HCT116 (cell line): Measurements from ENCODE around the gene OR5AL1. TPM values are rescaled to one million over a fixed set of nuclear protein-coding genes. Genes with fewer than 3 reads are reported as not detected.

Experiments
- ATAC-seq: fragments of 200-7000 bp; cut with Tn5 transposase; 2 replicates; pipeline ENCODE4 v1.9.1; 2020; ENCODE audit warnings: mild to moderate bottlenecking, moderate library complexity
- BruUV-seq: library from RNA; stranded (reverse); fragments of 400-500 nt; replicated peaks from 2 replicates; lab custom pipeline; 2021; lab: Mats Ljungman, UMichigan
- CTCF ChIA-PET: fragments of 300-600 bp; sonication (Branson Sonifier 250); formaldehyde crosslinking; loops from one replicate; lab custom pipeline; 2021; ENCODE audit warnings: antibody characterized with exemption; lab: Charles Lee
- POLR2A ChIA-PET: fragments of 300-600, 350-600 bp; sonication (Branson Sonifier 250); formaldehyde crosslinking; loops from one replicate; lab custom pipeline; 2021; ENCODE audit warnings: antibody characterized with exemption; lab: Charles Lee
- RAD21 ChIA-PET, 2 experiments: fragments of 300-600 bp; sonication (Branson Sonifier 250); formaldehyde crosslinking; loops; one replicate each; lab custom pipeline; 2023; ENCODE audit warnings: low total read pairs in 2 of 2; ENCODE audit not compliant: uncharacterized antibody in 2 of 2, unreplicated experiment in 2 of 2, low non-redundant PET in 1 of 2; lab: Charles Lee
- DNase-seq: peaks from one replicate; pipeline ENCODE4 v3.0.0-alpha.2; 2010; ENCODE audit warnings: low read depth, low spot score
- H2AFZ ChIP-seq: fragments of 200-600 bp; shearing (Covaris generic), sonication (generic); 2 replicates; pipeline ENCODE4 v1.6.1; 2017; ENCODE audit warnings: low read depth, mixed run types, mixed read lengths, antibody characterized with exemption, low read length; ENCODE audit not compliant: poor library complexity, severe bottlenecking
- H3K27ac ChIP-seq: 2 replicates; pipeline ENCODE4 v1.5.1; 2012; ENCODE audit warnings: low read depth, low read length
- H3K27me3 ChIP-seq: fragments of 200-600 bp; sonication (generic); 2 replicates; pipeline ENCODE4 v1.6.1; 2016; ENCODE audit warnings: mixed run types, low read length, mixed read lengths; ENCODE audit not compliant: insufficient read depth
- H3K36me3 ChIP-seq, 2 experiments: fragments of 200-500 bp in 1 of 2; fragments of 200-600 bp in 1 of 2; sonication (Bioruptor generic) in 1 of 2; sonication (generic) in 1 of 2; 2 replicates each; pipeline versions ENCODE4 v1.5.1 to v1.6.1; 2014 to 2016; ENCODE audit warnings: low read length in 2 of 2, inconsistent platforms in 1 of 2, mixed read lengths in 1 of 2, mixed run types in 1 of 2; ENCODE audit not compliant: insufficient read depth in 2 of 2, control insufficient read depth in 1 of 2
- H3K4me1 ChIP-seq, 2 experiments: fragments of 200-600 bp in 1 of 2; sonication (generic) in 1 of 2; 2 replicates each; pipeline versions ENCODE4 v1.5.1 to v1.6.1; 2012 to 2017; ENCODE audit warnings: low read length in 2 of 2, inconsistent platforms in 1 of 2, mild to moderate bottlenecking in 1 of 2, mixed read lengths in 1 of 2, mixed run types in 1 of 2, moderate library complexity in 1 of 2; ENCODE audit not compliant: insufficient read depth in 2 of 2, control insufficient read depth in 1 of 2
- H3K4me2 ChIP-seq: fragments of 200-600 bp; sonication (generic); 2 replicates; pipeline ENCODE4 v1.6.1; 2017; ENCODE audit warnings: mixed run types, low read length, mixed read lengths
- H3K4me3 ChIP-seq, 2 experiments: fragments of 200-600 bp in 1 of 2; sonication (generic) in 1 of 2; replicated peaks in 1 of 2; 2 replicates each; pipeline ENCODE4 v1.5.1; 2011 to 2016; ENCODE audit warnings: low read length in 2 of 2, control low read depth in 1 of 2, low read depth in 1 of 2, mild to moderate bottlenecking in 1 of 2, mixed read lengths in 1 of 2, mixed run types in 1 of 2
- H3K79me2 ChIP-seq: fragments of 200-600 bp; sonication (generic); 2 replicates; pipeline ENCODE4 v1.6.1; 2017; ENCODE audit warnings: mild to moderate bottlenecking, mixed run types, low read length, moderate library complexity, mixed read lengths; ENCODE audit not compliant: insufficient read depth
- H3K9ac ChIP-seq: fragments of 200-600 bp; sonication (generic); 2 replicates; pipeline ENCODE4 v1.6.1; 2016; ENCODE audit warnings: low read length, mixed read lengths
- H3K9me2 ChIP-seq: fragments of 200-600 bp; sonication (generic), shearing (Covaris generic); 2 replicates; pipeline ENCODE4 v1.6.1; 2017; ENCODE audit warnings: mixed run types, mild to moderate bottlenecking, moderate library complexity; ENCODE audit not compliant: insufficient read depth
- H3K9me3 ChIP-seq, 2 experiments: fragments of 200-500 bp in 1 of 2; fragments of 200-600 bp in 1 of 2; sonication (Bioruptor generic) in 1 of 2; sonication (generic) in 1 of 2; 2 replicates each; pipeline ENCODE4 v1.6.1; 2014 to 2017; ENCODE audit warnings: low read length in 2 of 2, mixed read lengths in 2 of 2, inconsistent platforms in 1 of 2, low read depth in 1 of 2, mild to moderate bottlenecking in 1 of 2, mixed run types in 1 of 2, moderate library complexity in 1 of 2; ENCODE audit not compliant: control insufficient read depth in 1 of 2, insufficient read depth in 1 of 2
- H4K20me1 ChIP-seq: fragments of 200-600 bp; sonication (generic), shearing (Covaris generic); 2 replicates; pipeline ENCODE4 v1.6.1; 2017; ENCODE audit warnings: mixed run types, mild to moderate bottlenecking, moderate library complexity; ENCODE audit not compliant: insufficient read depth
- CEBPB ChIP-seq: IDR thresholded peaks from 2 replicates; pipeline ENCODE4 v1.6.1; 2012; ENCODE audit warnings: low read depth
- EZH2 ChIP-seq: fragments of 200-600 bp; sonication (generic); IDR thresholded peaks from 2 replicates; pipeline ENCODE4 v1.6.1; 2017; ENCODE audit warnings: antibody characterized with exemption, mixed run types
- JUND ChIP-seq: IDR thresholded peaks from 2 replicates; pipeline ENCODE4 v1.6.1; 2012
- SIN3A ChIP-seq: IDR thresholded peaks from 2 replicates; pipeline ENCODE4 v1.6.1; 2012; ENCODE audit warnings: low read depth
- intact Hi-C: fragments of 100-400 bp; cut with micrococcal nuclease; formaldehyde crosslinking; loops from 2 replicates; pipeline ENCODE4 v1.10.0; 2022
- total RNA-seq: library from RNA; stranded (reverse); gene quantifications from one replicate; pipeline ENCODE4 v1.2.1, GENCODE V29; 2021; ENCODE audit not compliant: unreplicated experiment
- TF ChIP-seq, protein P1 (sequence below), 3 experiments: fragments of 200-600 bp in 1 of 3; sonication (generic) in 1 of 3; IDR thresholded peaks in 2 of 3; conservative IDR thresholded peaks in 1 of 3; 2 replicates each; pipeline ENCODE4 v1.5.1; 2012 to 2017; ENCODE audit warnings: low read depth in 2 of 3, low read length in 2 of 3, antibody characterized with exemption in 1 of 3, borderline replicate concordance in 1 of 3, control low read depth in 1 of 3, mild to moderate bottlenecking in 1 of 3, mixed read lengths in 1 of 3, mixed run types in 1 of 3, moderate library complexity in 1 of 3; ENCODE audit not compliant: insufficient read depth in 1 of 3
- TF ChIP-seq, protein P2 (sequence below): IDR thresholded peaks from 2 replicates; pipeline ENCODE4 v1.6.1; 2012; ENCODE audit warnings: low read depth
- TF ChIP-seq, protein P3 (sequence below): IDR thresholded peaks from 2 replicates; pipeline ENCODE4 v1.6.1; 2012
- TF ChIP-seq, protein P4 (sequence below): IDR thresholded peaks from 2 replicates; pipeline ENCODE4 v1.6.1; 2012

OR5AL1 gene
- total RNA-seq, 1 experiment from 2014 or later: not detected

DNA sequence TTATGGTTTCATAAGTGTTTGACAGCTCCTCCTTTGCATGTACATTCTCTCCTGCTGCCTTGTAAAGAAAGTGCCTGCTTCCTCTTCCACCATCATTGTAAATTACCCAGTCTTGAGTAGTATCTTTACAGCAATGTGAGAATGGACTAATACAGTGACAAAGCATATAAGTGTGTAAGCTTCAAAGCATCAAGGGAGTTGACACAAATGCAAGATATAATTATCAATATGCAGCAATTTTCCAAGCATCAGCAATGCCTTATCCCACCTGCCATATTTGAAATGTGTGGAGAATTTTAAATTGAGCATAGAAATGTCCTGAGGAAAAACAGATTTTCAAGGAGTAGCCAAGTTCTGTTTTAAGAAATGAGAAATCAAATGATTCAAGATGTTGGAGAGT lies 1.7 kb upstream of the OR5AL1 start:
- Histone ChIP-seq H2AFZ (no peak overlapping the region), H3K36me3 (no peaks in the 10 kb centered on the region), H3K27me3 (no peaks in the 10 kb centered on the region), H3K9me3 (peaks cover 13 to 22% of the 10 kb centered on the region in 2 experiments; a peak in 3 of 4 replicates), H4K20me1 (no peaks in the 10 kb centered on the region), H3K27ac (no peak overlapping the region), H3K9ac (no peak overlapping the region), H3K79me2 (no peaks in the 10 kb centered on the region), H3K9me2 (no peaks in the 10 kb centered on the region), H3K4me1 (no peaks in the 10 kb centered on the region)
- intact Hi-C loops: no loop called here
- no TSS peak for BruUV-seq
- POLR2A ChIA-PET: no interaction called here
- no peak for TF ChIP-seq CEBPB
- TF ChIP-seq, protein P1, sequence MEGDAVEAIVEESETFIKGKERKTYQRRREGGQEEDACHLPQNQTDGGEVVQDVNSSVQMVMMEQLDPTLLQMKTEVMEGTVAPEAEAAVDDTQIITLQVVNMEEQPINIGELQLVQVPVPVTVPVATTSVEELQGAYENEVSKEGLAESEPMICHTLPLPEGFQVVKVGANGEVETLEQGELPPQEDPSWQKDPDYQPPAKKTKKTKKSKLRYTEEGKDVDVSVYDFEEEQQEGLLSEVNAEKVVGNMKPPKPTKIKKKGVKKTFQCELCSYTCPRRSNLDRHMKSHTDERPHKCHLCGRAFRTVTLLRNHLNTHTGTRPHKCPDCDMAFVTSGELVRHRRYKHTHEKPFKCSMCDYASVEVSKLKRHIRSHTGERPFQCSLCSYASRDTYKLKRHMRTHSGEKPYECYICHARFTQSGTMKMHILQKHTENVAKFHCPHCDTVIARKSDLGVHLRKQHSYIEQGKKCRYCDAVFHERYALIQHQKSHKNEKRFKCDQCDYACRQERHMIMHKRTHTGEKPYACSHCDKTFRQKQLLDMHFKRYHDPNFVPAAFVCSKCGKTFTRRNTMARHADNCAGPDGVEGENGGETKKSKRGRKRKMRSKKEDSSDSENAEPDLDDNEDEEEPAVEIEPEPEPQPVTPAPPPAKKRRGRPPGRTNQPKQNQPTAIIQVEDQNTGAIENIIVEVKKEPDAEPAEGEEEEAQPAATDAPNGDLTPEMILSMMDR (IDR thresholded peaks at IDR 0.05 in 2 of 3, conservative IDR thresholded peaks at IDR 0.05 in 1 of 3; ENCODE audit: borderline replicate concordance in 1 of 3, insufficient read depth in 1 of 3, low read depth in 2 of 3, low read length in 2 of 3): no peak
- TF ChIP-seq SIN3A: no peak
- TF ChIP-seq, protein P2, sequence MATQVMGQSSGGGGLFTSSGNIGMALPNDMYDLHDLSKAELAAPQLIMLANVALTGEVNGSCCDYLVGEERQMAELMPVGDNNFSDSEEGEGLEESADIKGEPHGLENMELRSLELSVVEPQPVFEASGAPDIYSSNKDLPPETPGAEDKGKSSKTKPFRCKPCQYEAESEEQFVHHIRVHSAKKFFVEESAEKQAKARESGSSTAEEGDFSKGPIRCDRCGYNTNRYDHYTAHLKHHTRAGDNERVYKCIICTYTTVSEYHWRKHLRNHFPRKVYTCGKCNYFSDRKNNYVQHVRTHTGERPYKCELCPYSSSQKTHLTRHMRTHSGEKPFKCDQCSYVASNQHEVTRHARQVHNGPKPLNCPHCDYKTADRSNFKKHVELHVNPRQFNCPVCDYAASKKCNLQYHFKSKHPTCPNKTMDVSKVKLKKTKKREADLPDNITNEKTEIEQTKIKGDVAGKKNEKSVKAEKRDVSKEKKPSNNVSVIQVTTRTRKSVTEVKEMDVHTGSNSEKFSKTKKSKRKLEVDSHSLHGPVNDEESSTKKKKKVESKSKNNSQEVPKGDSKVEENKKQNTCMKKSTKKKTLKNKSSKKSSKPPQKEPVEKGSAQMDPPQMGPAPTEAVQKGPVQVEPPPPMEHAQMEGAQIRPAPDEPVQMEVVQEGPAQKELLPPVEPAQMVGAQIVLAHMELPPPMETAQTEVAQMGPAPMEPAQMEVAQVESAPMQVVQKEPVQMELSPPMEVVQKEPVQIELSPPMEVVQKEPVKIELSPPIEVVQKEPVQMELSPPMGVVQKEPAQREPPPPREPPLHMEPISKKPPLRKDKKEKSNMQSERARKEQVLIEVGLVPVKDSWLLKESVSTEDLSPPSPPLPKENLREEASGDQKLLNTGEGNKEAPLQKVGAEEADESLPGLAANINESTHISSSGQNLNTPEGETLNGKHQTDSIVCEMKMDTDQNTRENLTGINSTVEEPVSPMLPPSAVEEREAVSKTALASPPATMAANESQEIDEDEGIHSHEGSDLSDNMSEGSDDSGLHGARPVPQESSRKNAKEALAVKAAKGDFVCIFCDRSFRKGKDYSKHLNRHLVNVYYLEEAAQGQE: no peak
- TF ChIP-seq, protein P3, sequence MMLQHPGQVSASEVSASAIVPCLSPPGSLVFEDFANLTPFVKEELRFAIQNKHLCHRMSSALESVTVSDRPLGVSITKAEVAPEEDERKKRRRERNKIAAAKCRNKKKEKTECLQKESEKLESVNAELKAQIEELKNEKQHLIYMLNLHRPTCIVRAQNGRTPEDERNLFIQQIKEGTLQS: no peak
- no peak for TF ChIP-seq EZH2
- TF ChIP-seq JUND: no peak
- TF ChIP-seq, protein P4, sequence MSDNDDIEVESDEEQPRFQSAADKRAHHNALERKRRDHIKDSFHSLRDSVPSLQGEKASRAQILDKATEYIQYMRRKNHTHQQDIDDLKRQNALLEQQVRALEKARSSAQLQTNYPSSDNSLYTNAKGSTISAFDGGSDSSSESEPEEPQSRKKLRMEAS: no peak
- TF ChIP-seq, all 23 proteins: peak for 0
- ATAC-seq (no peak), DNase-seq (no peak)
- ChIA-PET RAD21 (no interaction called here), CTCF (no interaction called here)
- Histone ChIP-seq H3K4me3 (no peak overlapping the region), H3K4me2 (no peak overlapping the region)
